MM.1S (cell line): ENCODE measurements around the gene TRABD2B.

Experiments
- DNase-seq: peaks from one replicate; pipeline ENCODE4 v3.0.0-alpha.2; 2015
- H2AFZ ChIP-seq: fragments of 300-600 bp; sonication (generic); 2 replicates; pipeline ENCODE4 v1.6.0; 2016; ENCODE audit warnings: antibody characterized with exemption, low read length
- H3F3A ChIP-seq: fragments of 300-600 bp; sonication (generic); 2 replicates; pipeline ENCODE4 v1.6.1; 2016; ENCODE audit warnings: mild to moderate bottlenecking, antibody characterized with exemption, low read length, moderate library complexity, mixed read lengths; ENCODE audit not compliant: insufficient read depth
- H3K27ac ChIP-seq: fragments of 300-600 bp; sonication (generic); 2 replicates; pipeline ENCODE4 v1.5.1; 2016; ENCODE audit warnings: mild to moderate bottlenecking, low read length
- H3K27me3 ChIP-seq: fragments of 300-600 bp; sonication (generic); replicated peaks from 2 replicates; pipeline ENCODE4 v1.6.0; 2016; ENCODE audit warnings: low read length; ENCODE audit not compliant: insufficient read depth
- H3K36me3 ChIP-seq: fragments of 300-600 bp; sonication (generic); replicated peaks from 2 replicates; pipeline ENCODE4 v1.6.1; 2016; ENCODE audit warnings: mild to moderate bottlenecking, low read length, mixed read lengths; ENCODE audit not compliant: insufficient read depth
- H3K4me1 ChIP-seq: fragments of 300-600 bp; sonication (generic); 2 replicates; pipeline ENCODE4 v1.6.1; 2016; ENCODE audit warnings: low read length, mixed read lengths
- H3K4me2 ChIP-seq: fragments of 300-600 bp; sonication (generic); 2 replicates; pipeline ENCODE4 v1.6.0; 2016; ENCODE audit warnings: low read depth, low read length
- H3K4me3 ChIP-seq: fragments of 300-600 bp; sonication (generic); 2 replicates; pipeline ENCODE4 v1.5.1; 2016; ENCODE audit warnings: low read length, mixed read lengths
- H3K79me2 ChIP-seq: fragments of 300-600 bp; sonication (generic); 2 replicates; pipeline ENCODE4 v1.6.1; 2016; ENCODE audit warnings: mixed run types, low read length, mixed read lengths
- H3K9ac ChIP-seq: fragments of 300-600 bp; sonication (generic); 2 replicates; pipeline ENCODE4 v1.6.1; 2016; ENCODE audit warnings: low read length, mixed read lengths
- H3K9me2 ChIP-seq: fragments of 300-600 bp; sonication (generic); replicated peaks from 2 replicates; pipeline ENCODE4 v1.6.1; 2016; ENCODE audit warnings: mild to moderate bottlenecking, low read length, mixed read lengths; ENCODE audit not compliant: insufficient read depth
- H3K9me3 ChIP-seq: fragments of 300-600 bp; sonication (generic); replicated peaks from 2 replicates; pipeline ENCODE4 v1.6.1; 2016; ENCODE audit warnings: mild to moderate bottlenecking, low read length, mixed read lengths; ENCODE audit not compliant: insufficient read depth
- H4K20me1 ChIP-seq: fragments of 300-600 bp; sonication (generic); 2 replicates; pipeline ENCODE4 v1.6.1; 2016; ENCODE audit warnings: mild to moderate bottlenecking, low read length, moderate library complexity, mixed read lengths; ENCODE audit not compliant: insufficient read depth
- CTCF ChIP-seq: fragments of 300-600 bp; sonication (generic); IDR thresholded peaks from 2 replicates; pipeline ENCODE4 v1.5.1; 2016; ENCODE audit warnings: antibody characterized with exemption, low read length, mixed read lengths
- EZH2 ChIP-seq: fragments of 300-600 bp; sonication (generic); optimal IDR thresholded peaks from 2 replicates; pipeline ENCODE3; 2017; ENCODE audit warnings: low read depth, mild to moderate bottlenecking, antibody characterized with exemption, low read length, mixed read lengths
- EZH2phosphoT487 ChIP-seq: fragments of 300-600 bp; sonication (generic); IDR thresholded peaks from 2 replicates; pipeline ENCODE4 v1.6.1; 2018; ENCODE audit warnings: antibody characterized with exemption, low read length

TRABD2B gene

GRCh38 chr1:47791879-47792608 is 205.1 kb downstream of the TRABD2B start:
- no peak overlapping the region for H3K27ac ChIP-seq
- no peaks in the 10 kb centered on the region for H3K9me2 ChIP-seq
- H3K9ac ChIP-seq: no peak overlapping the region
- no peaks in the 10 kb centered on the region for H4K20me1 ChIP-seq
- H2AFZ ChIP-seq: no peak overlapping the region
- no peak overlapping the region for H3K4me3 ChIP-seq
- TF ChIP-seq CTCF: no peak
- no peak for TF ChIP-seq EZH2
- no peaks in the 10 kb centered on the region for H3K36me3 ChIP-seq
- no peaks in the 10 kb centered on the region for H3F3A ChIP-seq
- H3K4me2 ChIP-seq: no peak overlapping the region
- no peaks in the 10 kb centered on the region for H3K27me3 ChIP-seq
- no peaks in the 10 kb centered on the region for H3K79me2 ChIP-seq
- no peaks in the 10 kb centered on the region for H3K4me1 ChIP-seq
- no peak for DNase-seq
- no peaks in the 10 kb centered on the region for H3K9me3 ChIP-seq

DNA sequence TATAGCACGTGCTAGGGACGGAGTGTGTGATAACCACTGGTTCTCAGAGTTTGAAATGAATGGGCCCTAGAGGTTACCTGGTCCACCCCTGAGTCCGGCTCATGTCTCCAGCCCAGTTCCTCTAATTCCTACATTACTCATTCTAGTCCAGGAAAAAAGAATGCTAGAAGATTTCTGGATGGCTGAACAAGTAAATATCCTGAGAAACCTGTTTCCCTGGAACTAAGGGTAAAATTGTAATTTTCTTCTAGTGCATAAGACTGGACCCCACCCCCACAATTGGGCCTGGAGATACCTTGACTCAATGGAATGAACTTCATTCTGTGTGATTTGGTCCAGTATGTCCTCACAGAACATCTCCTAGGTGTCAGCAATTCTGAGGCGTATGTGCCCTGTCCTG is 208.4 kb downstream of the TRABD2B start:
- Histone ChIP-seq H2AFZ (no peak overlapping the region), H3K9ac (no peak overlapping the region), H3K4me3 (no peak overlapping the region), H3K27ac (no peak overlapping the region), H3K9me3 (no peaks in the 10 kb centered on the region), H4K20me1 (no peaks in the 10 kb centered on the region), H3K4me1 (no peaks in the 10 kb centered on the region), H3K36me3 (no peaks in the 10 kb centered on the region), H3K4me2 (no peak overlapping the region), H3F3A (no peaks in the 10 kb centered on the region), H3K79me2 (no peaks in the 10 kb centered on the region), H3K27me3 (no peaks in the 10 kb centered on the region), H3K9me2 (no peaks in the 10 kb centered on the region)
- no peak for DNase-seq
- TF ChIP-seq CTCF: no peak
- TF ChIP-seq EZH2phosphoT487: no peak
- no peak for TF ChIP-seq EZH2

DNA sequence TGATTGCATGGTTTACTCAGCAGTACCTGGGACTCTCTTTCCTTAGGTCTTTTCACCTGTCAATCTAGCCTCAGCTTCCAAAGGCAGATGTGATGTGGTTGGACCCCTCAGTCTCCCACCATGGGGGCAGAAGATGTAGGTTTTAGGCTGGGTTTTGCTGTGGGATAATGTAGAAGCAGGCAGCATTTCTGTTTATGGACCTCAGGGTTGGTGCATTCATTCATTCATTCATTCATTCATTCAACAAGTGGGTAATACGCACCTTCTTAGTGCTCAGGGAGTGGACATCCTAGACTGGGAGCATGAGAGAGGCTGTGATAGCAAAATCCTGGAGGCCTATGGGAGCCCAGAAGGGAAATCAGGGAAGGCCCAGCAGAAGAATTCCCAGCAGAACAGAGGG is 209.6 kb downstream of the TRABD2B start:
- Histone ChIP-seq H3K9ac (no peak overlapping the region), H3K27ac (no peak overlapping the region), H3K9me3 (no peaks in the 10 kb centered on the region), H3K79me2 (no peaks in the 10 kb centered on the region), H2AFZ (no peak overlapping the region), H3K27me3 (no peaks in the 10 kb centered on the region), H3K4me3 (no peak overlapping the region), H3K36me3 (no peaks in the 10 kb centered on the region), H3F3A (no peaks in the 10 kb centered on the region), H3K4me1 (no peaks in the 10 kb centered on the region), H3K4me2 (no peak overlapping the region), H3K9me2 (no peaks in the 10 kb centered on the region), H4K20me1 (no peaks in the 10 kb centered on the region)
- no peak for TF ChIP-seq EZH2phosphoT487
- no peak for DNase-seq

DNA sequence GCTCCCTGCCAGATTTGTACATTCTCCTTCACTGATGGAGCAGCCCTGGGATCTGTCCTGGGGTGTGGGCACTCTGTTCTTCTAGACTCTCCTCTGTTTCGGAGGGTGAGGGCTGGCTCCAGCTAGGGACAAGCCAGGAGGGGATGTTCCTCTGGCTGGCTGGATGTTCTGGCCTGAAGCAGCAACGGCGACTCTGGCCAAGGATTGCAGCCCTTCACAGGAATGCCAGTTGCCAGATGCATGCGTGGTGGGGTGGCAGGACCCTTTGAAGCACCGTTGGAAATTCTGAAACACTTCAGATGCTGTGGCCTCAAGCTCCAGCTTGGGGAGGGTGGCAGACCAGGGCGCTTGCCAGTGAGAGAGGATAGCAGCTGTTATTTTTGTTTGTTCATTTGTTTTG is 210.9 kb downstream of the TRABD2B start:
- DNase-seq: no peak
- H3K79me2 ChIP-seq: no peaks in the 10 kb centered on the region
- H2AFZ ChIP-seq: no peak overlapping the region
- no peak overlapping the region for H3K4me3 ChIP-seq
- no peaks in the 10 kb centered on the region for H3K4me1 ChIP-seq
- TF ChIP-seq CTCF: no peak
- no peak for TF ChIP-seq EZH2
- TF ChIP-seq EZH2phosphoT487: no peak
- H3K27me3 ChIP-seq: no peaks in the 10 kb centered on the region
- no peaks in the 10 kb centered on the region for H3K9me3 ChIP-seq
- no peaks in the 10 kb centered on the region for H3K36me3 ChIP-seq
- no peaks in the 10 kb centered on the region for H3K9me2 ChIP-seq
- H3K9ac ChIP-seq: no peak overlapping the region
- H4K20me1 ChIP-seq: no peaks in the 10 kb centered on the region
- H3K4me2 ChIP-seq: no peak overlapping the region
- H3K27ac ChIP-seq: no peak overlapping the region
- H3F3A ChIP-seq: no peaks in the 10 kb centered on the region
